ENCODE measurements around the gene C8B. TPM values are rescaled to one million over a fixed set of nuclear protein-coding genes. Genes with fewer than 3 reads are reported as not detected.

C8B gene
- total and polyA plus RNA-seq, 2 of the 13 experiments (the other 11 are each of a cell fraction or from before 2014, with no cell fraction given) = 8.4 to 11.3 TPM

- TF ChIP-seq ZNF567 (CRISPR knock-in tag; IDR thresholded peaks at IDR 0.05; ENCODE audit: borderline replicate concordance) (no peak), TEAD3 (CRISPR knock-in tag; optimal IDR thresholded peaks at IDR 0.05; ENCODE audit: borderline replicate concordance) (peak; percentile 31), ZNF20 (CRISPR knock-in tag; IDR thresholded peaks at IDR 0.05) (no peak), TBX2 (CRISPR knock-in tag; IDR thresholded peaks at IDR 0.05; ENCODE audit: borderline replicate concordance) (peak; percentile 28; the same call in 1 of the 2 replicates), ZNF362 (CRISPR knock-in tag; IDR thresholded peaks at IDR 0.05; ENCODE audit: borderline replicate concordance) (no peak), ZNF383 (CRISPR knock-in tag; IDR thresholded peaks at IDR 0.05; ENCODE audit: borderline replicate concordance) (no peak), ZNF205 (CRISPR knock-in tag; IDR thresholded peaks at IDR 0.05) (no peak), RAD21 (CRISPR knock-in tag; IDR thresholded peaks at IDR 0.05) (peak; percentile 89), ZNF572 (CRISPR knock-in tag; IDR thresholded peaks at IDR 0.05) (no peak), NCOA2 (CRISPR knock-in tag; IDR thresholded peaks at IDR 0.05) (peak; percentile 44; the same call in 1 of the 2 replicates), RNF2 (conservative IDR thresholded peaks at IDR 0.05; ENCODE audit: low read depth) (no peak), KLF9 (CRISPR knock-in tag; IDR thresholded peaks at IDR 0.05; ENCODE audit: low read depth) (no peak), STAG1 (CRISPR knock-in tag; IDR thresholded peaks at IDR 0.05) (peak; percentile 90), ZNF782 (CRISPR knock-in tag; IDR thresholded peaks at IDR 0.05; ENCODE audit: borderline replicate concordance) (no peak), ZNF710 (CRISPR knock-in tag; IDR thresholded peaks at IDR 0.05; ENCODE audit: borderline replicate concordance) (peak; percentile 70; the same call in 1 of the 2 replicates), RARG (CRISPR knock-in tag; IDR thresholded peaks at IDR 0.05; ENCODE audit: low read depth) (no peak), CREM (IDR thresholded peaks at IDR 0.05) (peak; percentile 37; the same call in 1 of the 2 replicates), CREM (CRISPR knock-in tag; IDR thresholded peaks at IDR 0.05) (no peak), YEATS2 (CRISPR knock-in tag; IDR thresholded peaks at IDR 0.05; ENCODE audit: borderline replicate concordance) (no peak), XRCC5 (optimal IDR thresholded peaks at IDR 0.05; ENCODE audit: low read length) (peak; percentile 29), KDM4B (CRISPR knock-in tag; IDR thresholded peaks at IDR 0.05) (no peak)
- TF ChIP-seq, protein P1, sequence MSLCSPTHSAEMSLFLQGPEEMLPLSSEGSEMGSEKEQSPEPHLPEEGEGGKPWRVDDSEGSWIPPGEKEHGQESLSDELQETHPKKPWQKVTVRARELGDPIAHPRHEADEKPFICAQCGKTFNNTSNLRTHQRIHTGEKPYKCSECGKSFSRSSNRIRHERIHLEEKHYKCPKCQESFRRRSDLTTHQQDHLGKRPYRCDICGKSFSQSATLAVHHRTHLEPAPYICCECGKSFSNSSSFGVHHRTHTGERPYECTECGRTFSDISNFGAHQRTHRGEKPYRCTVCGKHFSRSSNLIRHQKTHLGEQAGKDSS (CRISPR knock-in tag; IDR thresholded peaks at IDR 0.05; ENCODE audit: borderline replicate concordance, low read depth) = no peak
- TF ChIP-seq, protein P2, sequence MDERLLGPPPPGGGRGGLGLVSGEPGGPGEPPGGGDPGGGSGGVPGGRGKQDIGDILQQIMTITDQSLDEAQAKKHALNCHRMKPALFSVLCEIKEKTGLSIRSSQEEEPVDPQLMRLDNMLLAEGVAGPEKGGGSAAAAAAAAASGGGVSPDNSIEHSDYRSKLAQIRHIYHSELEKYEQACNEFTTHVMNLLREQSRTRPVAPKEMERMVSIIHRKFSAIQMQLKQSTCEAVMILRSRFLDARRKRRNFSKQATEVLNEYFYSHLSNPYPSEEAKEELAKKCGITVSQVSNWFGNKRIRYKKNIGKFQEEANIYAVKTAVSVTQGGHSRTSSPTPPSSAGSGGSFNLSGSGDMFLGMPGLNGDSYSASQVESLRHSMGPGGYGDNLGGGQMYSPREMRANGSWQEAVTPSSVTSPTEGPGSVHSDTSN (CRISPR knock-in tag; IDR thresholded peaks at IDR 0.05) = 0 out of 2 replicates have a peak, but pooled peaks have one; percentile 18
- TF ChIP-seq, protein P3, sequence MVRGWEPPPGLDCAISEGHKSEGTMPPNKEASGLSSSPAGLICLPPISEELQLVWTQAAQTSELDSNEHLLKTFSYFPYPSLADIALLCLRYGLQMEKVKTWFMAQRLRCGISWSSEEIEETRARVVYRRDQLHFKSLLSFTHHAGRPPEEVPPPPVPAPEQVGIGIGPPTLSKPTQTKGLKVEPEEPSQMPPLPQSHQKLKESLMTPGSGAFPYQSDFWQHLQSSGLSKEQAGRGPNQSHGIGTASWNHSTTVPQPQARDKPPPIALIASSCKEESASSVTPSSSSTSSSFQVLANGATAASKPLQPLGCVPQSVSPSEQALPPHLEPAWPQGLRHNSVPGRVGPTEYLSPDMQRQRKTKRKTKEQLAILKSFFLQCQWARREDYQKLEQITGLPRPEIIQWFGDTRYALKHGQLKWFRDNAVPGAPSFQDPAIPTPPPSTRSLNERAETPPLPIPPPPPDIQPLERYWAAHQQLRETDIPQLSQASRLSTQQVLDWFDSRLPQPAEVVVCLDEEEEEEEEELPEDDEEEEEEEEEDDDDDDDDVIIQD (CRISPR knock-in tag; IDR thresholded peaks at IDR 0.05; ENCODE audit: low read depth) = peak; percentile 51; the same call in 1 of the 2 replicates
Measured at GRCh38 chr1:56967900-56968832, 2.4 kb upstream of the C8B start (continued).

Data from HepG2 (cell line).